ENCODE data around the gene GLIPR1. TPM values are rescaled to one million over a fixed set of nuclear protein-coding genes. Genes with fewer than 3 reads are reported as not detected.
A peak's percentile ranks its signal among the peaks of the same experiment; 100 is the strongest.

GLIPR1 gene
- total and polyA plus RNA-seq, 7 experiments from 2014 or later: 28.2 to 132 (median 49.1) TPM

DNA sequence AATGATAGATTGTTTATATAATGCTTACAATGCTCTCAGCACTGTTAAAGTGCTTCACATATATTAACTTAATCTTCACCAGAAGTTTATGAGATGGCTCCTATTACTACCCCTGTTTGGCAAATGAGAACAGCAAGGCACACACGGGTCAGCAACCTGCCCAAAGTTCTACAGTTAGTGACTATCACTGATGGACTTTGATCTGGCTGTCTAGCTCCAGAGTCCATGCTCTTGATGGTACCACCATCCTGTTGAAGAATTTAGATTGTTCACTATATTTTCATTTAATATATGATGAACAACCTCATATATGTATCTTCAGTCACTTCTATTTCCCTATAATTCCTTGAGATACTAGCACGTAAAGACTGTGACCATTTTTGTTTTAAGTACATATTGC, 10.6 kb downstream of the GLIPR1 start:
- ChIA-PET POLR2A (no interaction called here), CTCF (no interaction called here)
- Histone ChIP-seq H3K4me3 (ENCODE audit: low read length) (no peak overlapping the region), H3K36me3 (ENCODE audit: control insufficient read depth in 2 of 3, insufficient read depth in 3 of 3, low read length in 3 of 3) (peaks cover 0 to 17% (median 16%) of the 10 kb centered on the region in 3 experiments), H3K4me1 (ENCODE audit: control insufficient read depth in 2 of 2, insufficient read depth in 2 of 2, low read length in 2 of 2) (peaks cover 0 to 8% of the 10 kb centered on the region in 2 donors), H3K27ac (ENCODE audit: low read depth, low read length) (no peak overlapping the region), H3K9me3 (ENCODE audit: control insufficient read depth in 2 of 3, low read length in 3 of 3) (no peaks in the 10 kb centered on the region), H3K27me3 (ENCODE audit: control insufficient read depth in 2 of 2, insufficient read depth in 2 of 2, low read length in 2 of 2) (no peaks in the 10 kb centered on the region)
- intact Hi-C loops (cut with micrococcal nuclease): no loop called here
- Mint-ChIP-seq H3K36me3 (peaks cover 0 to 13% (median 5%) of the 10 kb centered on the region in 5 donors), H3K27me3 (no peaks in the 10 kb centered on the region), H3K4me1 (peaks cover 16 to 31% (median 24%) of the 10 kb centered on the region in 7 donors), H3K9me3 (no peaks in the 10 kb centered on the region), H3K4me3 (no peak overlapping the region), H3K27ac (peak overlapping the region in 3 of 9 donors; percentile 28 to 63 (median 46))
- no peak for DNase-seq
- no peak for ATAC-seq

GRCh38 chr12:75503459-75503858, 22.9 kb downstream of the GLIPR1 start:
- H3K27me3 Mint-ChIP-seq: no peaks in the 10 kb centered on the region
- ATAC-seq (no peak), DNase-seq (no peak)
- peaks cover 3 to 39% (median 12%) of the 10 kb centered on the region in 5 donors for H3K36me3 Mint-ChIP-seq
- H3K27ac ChIP-seq (ENCODE audit: low read depth, low read length): no peak overlapping the region
- ChIA-PET CTCF (interaction anchor here (0.5 to 2.1 kb wide), 4 partner anchors 19 to 1252 kb away, joined by 3 to 16 read pairs (median 4); partner anchors contain the start of gene GLIPR1L1), POLR2A (no interaction called here)
- intact Hi-C loops (cut with micrococcal nuclease): no loop called here
- H3K36me3 ChIP-seq (ENCODE audit: control insufficient read depth in 2 of 3, insufficient read depth in 3 of 3, low read length in 3 of 3): peaks cover 10 to 63% (median 32%) of the 10 kb centered on the region in 3 experiments
- peak overlapping the region in 1 of 9 donors; percentile 20 for H3K27ac Mint-ChIP-seq
- H3K9me3 ChIP-seq (ENCODE audit: control insufficient read depth in 2 of 3, low read length in 3 of 3): no peaks in the 10 kb centered on the region
- no peaks in the 10 kb centered on the region for H3K27me3 ChIP-seq (ENCODE audit: control insufficient read depth in 2 of 2, insufficient read depth in 2 of 2, low read length in 2 of 2)
- no peaks in the 10 kb centered on the region for H3K9me3 Mint-ChIP-seq
- H3K4me3 ChIP-seq (ENCODE audit: low read length): no peak overlapping the region
- peaks cover 5 to 19% (median 13%) of the 10 kb centered on the region in 7 donors for H3K4me1 Mint-ChIP-seq
- H3K4me1 ChIP-seq (ENCODE audit: control insufficient read depth in 2 of 2, insufficient read depth in 2 of 2, low read length in 2 of 2): no peaks in the 10 kb centered on the region
- no peak overlapping the region for H3K4me3 Mint-ChIP-seq

GRCh38 chr12:75503866-75504265, 23.3 kb downstream of the GLIPR1 start:
- intact Hi-C loops (cut with micrococcal nuclease): loop anchor here in 1 of 2 donors (2.0 kb wide), 1 partner anchor 67 kb away; no protein-coding TSS in a partner anchor
- Histone ChIP-seq H3K27me3 (ENCODE audit: control insufficient read depth in 2 of 2, insufficient read depth in 2 of 2, low read length in 2 of 2) (no peaks in the 10 kb centered on the region), H3K4me3 (ENCODE audit: low read length) (no peak overlapping the region), H3K9me3 (ENCODE audit: control insufficient read depth in 2 of 3, low read length in 3 of 3) (no peaks in the 10 kb centered on the region), H3K36me3 (ENCODE audit: control insufficient read depth in 2 of 3, insufficient read depth in 3 of 3, low read length in 3 of 3) (peaks cover 10 to 60% (median 28%) of the 10 kb centered on the region in 3 experiments), H3K4me1 (ENCODE audit: control insufficient read depth in 2 of 2, insufficient read depth in 2 of 2, low read length in 2 of 2) (no peaks in the 10 kb centered on the region), H3K27ac (ENCODE audit: low read depth, low read length) (no peak overlapping the region)
- Mint-ChIP-seq H3K4me3 (no peak overlapping the region), H3K27me3 (no peaks in the 10 kb centered on the region), H3K27ac (peak overlapping the region in 1 of 9 donors; percentile 20), H3K4me1 (peaks cover 5 to 20% (median 15%) of the 10 kb centered on the region in 7 donors), H3K9me3 (no peaks in the 10 kb centered on the region), H3K36me3 (peaks cover 0 to 36% (median 14%) of the 10 kb centered on the region in 5 donors)
- no peak for ATAC-seq
- no peak for DNase-seq
- CTCF ChIA-PET: interaction anchor here (0.7 to 2.1 kb wide), 3 partner anchors 19 to 1252 kb away, joined by 4 to 16 read pairs (median 4); partner anchors contain the start of gene GLIPR1L1
- POLR2A ChIA-PET: no interaction called here

- no peaks in the 10 kb centered on the region for H3K9me3 Mint-ChIP-seq
- ATAC-seq: peak; percentile 75
- ChIA-PET CTCF (interaction anchor here (1.2 to 1.3 kb wide), 3 partner anchors 27 to 171 kb away, joined by 4 to 5 read pairs (median 5); partner anchors contain the start of gene GLIPR1L1), POLR2A (no interaction called here)
- H3K4me3 ChIP-seq (ENCODE audit: low read length): no peak overlapping the region
- H3K27me3 Mint-ChIP-seq: no peaks in the 10 kb centered on the region
- peaks cover 10 to 51% (median 23%) of the 10 kb centered on the region in 3 experiments for H3K36me3 ChIP-seq (ENCODE audit: control insufficient read depth in 2 of 3, insufficient read depth in 3 of 3, low read length in 3 of 3)
- peak in 4 of 9 donors; percentile 18 to 42 (median 29) for DNase-seq
- H3K36me3 Mint-ChIP-seq: peaks cover 0 to 28% (median 10%) of the 10 kb centered on the region in 5 donors
- peaks cover 14 to 38% (median 32%) of the 10 kb centered on the region in 7 donors for H3K4me1 Mint-ChIP-seq
- H3K27me3 ChIP-seq (ENCODE audit: control insufficient read depth in 2 of 2, insufficient read depth in 2 of 2, low read length in 2 of 2): no peaks in the 10 kb centered on the region
- peak overlapping the region in 4 of 9 donors; percentile 0 to 71 (median 5) for H3K27ac Mint-ChIP-seq
- H3K9me3 ChIP-seq (ENCODE audit: control insufficient read depth in 2 of 3, low read length in 3 of 3): no peaks in the 10 kb centered on the region
- H3K27ac ChIP-seq (ENCODE audit: low read depth, low read length): no peak overlapping the region
- peaks cover 12 to 13% of the 10 kb centered on the region in 2 donors for H3K4me1 ChIP-seq (ENCODE audit: control insufficient read depth in 2 of 2, insufficient read depth in 2 of 2, low read length in 2 of 2)
- intact Hi-C loops (cut with micrococcal nuclease): loop anchor here (1.0 to 5.0 kb wide), 5 partner anchors 69 to 819 kb away; partner anchors contain the start of genes GLIPR1L1 (in 2 of the 2) and GLIPR1L2 (in 1 of the 2)
- no peak overlapping the region for H3K4me3 Mint-ChIP-seq
These were observed 25.3 kb downstream of the GLIPR1 start for GRCh38 chr12:75505706-75506312.

DNA sequence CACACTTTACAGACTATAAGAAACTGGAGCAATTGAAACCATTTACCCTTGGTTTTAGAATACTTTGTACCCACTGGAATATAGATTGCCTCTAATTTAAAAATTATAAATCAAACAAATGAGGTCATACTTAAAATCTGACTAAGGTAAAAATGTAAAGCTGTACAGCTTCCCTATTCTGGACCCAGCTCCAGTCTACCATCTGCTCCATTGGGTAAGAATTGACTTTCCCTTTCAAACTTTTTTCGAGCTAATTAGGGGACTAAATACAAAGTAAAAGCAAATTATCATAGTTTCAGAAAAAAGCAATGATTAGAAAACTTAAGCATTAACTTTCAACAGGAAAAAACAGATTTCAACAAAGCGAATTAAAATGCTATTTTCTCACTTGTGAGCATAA, 26.5 kb downstream of the GLIPR1 start:
- Histone ChIP-seq H3K27me3 (ENCODE audit: control insufficient read depth in 2 of 2, insufficient read depth in 2 of 2, low read length in 2 of 2) (no peaks in the 10 kb centered on the region), H3K27ac (ENCODE audit: low read depth, low read length) (no peak overlapping the region), H3K4me3 (ENCODE audit: low read length) (no peak overlapping the region), H3K9me3 (ENCODE audit: control insufficient read depth in 2 of 3, low read length in 3 of 3) (no peaks in the 10 kb centered on the region), H3K4me1 (ENCODE audit: control insufficient read depth in 2 of 2, insufficient read depth in 2 of 2, low read length in 2 of 2) (peaks cover 13% of the 10 kb centered on the region in 2 donors), H3K36me3 (ENCODE audit: control insufficient read depth in 2 of 3, insufficient read depth in 3 of 3, low read length in 3 of 3) (peaks cover 10 to 41% (median 19%) of the 10 kb centered on the region in 3 experiments)
- ChIA-PET CTCF (interaction anchor here (0.8 to 2.1 kb wide), 4 partner anchors 23 to 175 kb away, joined by 3 to 19 read pairs (median 6); partner anchors contain the start of genes GLIPR1L1 and GLIPR1L2), POLR2A (interaction anchor here (0.6 to 1.4 kb wide), 2 partner anchors 26 to 1053 kb away, joined by 4 read pairs; partner anchors contain the start of gene GLIPR1)
- intact Hi-C loops (cut with micrococcal nuclease): loop anchor here in 1 of 2 donors (5.0 kb wide), 1 partner anchor 820 kb away; no protein-coding TSS in a partner anchor
- Mint-ChIP-seq H3K9me3 (peaks cover 0 to 6% (median 0%) of the 10 kb centered on the region in 11 donors), H3K36me3 (peaks cover 3 to 23% (median 12%) of the 10 kb centered on the region in 5 donors), H3K4me1 (peaks cover 19 to 51% (median 41%) of the 10 kb centered on the region in 7 donors), H3K4me3 (no peak overlapping the region), H3K27me3 (no peaks in the 10 kb centered on the region), H3K27ac (peak overlapping the region in 1 of 9 donors; percentile 49)
- ATAC-seq (no peak), DNase-seq (no peak)

GRCh38 chr12:75508159-75508558, 27.6 kb downstream of the GLIPR1 start:
- intact Hi-C loops (cut with micrococcal nuclease): loop anchor here in 1 of 2 donors (5.0 kb wide), 1 partner anchor 821 kb away; no protein-coding TSS in a partner anchor
- no peaks in the 10 kb centered on the region for H3K27me3 ChIP-seq (ENCODE audit: control insufficient read depth in 2 of 2, insufficient read depth in 2 of 2, low read length in 2 of 2)
- H3K9me3 Mint-ChIP-seq: peaks cover 0 to 6% (median 0%) of the 10 kb centered on the region in 11 donors
- H3K36me3 Mint-ChIP-seq: peaks cover 3 to 23% (median 12%) of the 10 kb centered on the region in 5 donors
- ATAC-seq (no peak), DNase-seq (no peak)
- peaks cover 19 to 52% (median 42%) of the 10 kb centered on the region in 7 donors for H3K4me1 Mint-ChIP-seq
- no peaks in the 10 kb centered on the region for H3K27me3 Mint-ChIP-seq
- H3K27ac Mint-ChIP-seq: peak overlapping the region in 1 of 9 donors; percentile 34
- ChIA-PET CTCF (interaction anchor here (0.6 to 2.1 kb wide), 5 partner anchors 24 to 178 kb away, joined by 3 to 19 read pairs (median 4); partner anchors contain the start of genes CAPS2 and GLIPR1L1), POLR2A (interaction anchor here (0.7 kb wide), 1 partner anchor 24 kb away, joined by 4 read pairs; no protein-coding TSS in a partner anchor)
- H3K4me3 ChIP-seq (ENCODE audit: low read length): no peak overlapping the region
- H3K27ac ChIP-seq (ENCODE audit: low read depth, low read length): no peak overlapping the region
- H3K4me1 ChIP-seq (ENCODE audit: control insufficient read depth in 2 of 2, insufficient read depth in 2 of 2, low read length in 2 of 2): peaks cover 13% of the 10 kb centered on the region in 2 donors
- H3K4me3 Mint-ChIP-seq: no peak overlapping the region
- no peaks in the 10 kb centered on the region for H3K9me3 ChIP-seq (ENCODE audit: control insufficient read depth in 2 of 3, low read length in 3 of 3)
- H3K36me3 ChIP-seq (ENCODE audit: control insufficient read depth in 2 of 3, insufficient read depth in 3 of 3, low read length in 3 of 3): peaks cover 6 to 31% (median 15%) of the 10 kb centered on the region in 3 experiments
